H1 (cell line): ENCODE results near the gene CBLB. TPM values are rescaled to one million over a fixed set of nuclear protein-coding genes. Genes with fewer than 3 reads are reported as not detected.

Source experiments
- ATF2 ChIP-seq: IDR thresholded peaks from 2 replicates; pipeline ENCODE4 v1.6.1; 2012; ENCODE audit warnings: low read length, inconsistent platforms
- CHD7 ChIP-seq: fragments of 300-600 bp; sonication (generic); IDR thresholded peaks from 2 replicates; pipeline ENCODE4 v1.7.1; 2012; ENCODE audit warnings: low read length, moderate library complexity, mild to moderate bottlenecking, inconsistent platforms; ENCODE audit not compliant: insufficient replicate concordance
- E2F6 ChIP-seq: IDR thresholded peaks from 2 replicates; pipeline ENCODE4 v1.6.1; 2012; ENCODE audit warnings: inconsistent platforms
- POLR2AphosphoS5 ChIP-seq: IDR thresholded peaks from 2 replicates; pipeline ENCODE4 v1.6.1; 2011; ENCODE audit warnings: low read depth, low read length
- POU5F1 ChIP-seq: IDR thresholded peaks from 2 replicates; pipeline ENCODE4 v1.6.1; 2011; ENCODE audit warnings: low read depth, mild to moderate bottlenecking, low read length, moderate library complexity
- SRF ChIP-seq: IDR thresholded peaks from 2 replicates; pipeline ENCODE4 v1.6.1; 2011; ENCODE audit warnings: mild to moderate bottlenecking, low read depth, low read length, moderate library complexity
- polyA plus RNA-seq, 7 experiments: library from polyadenylated mRNA; depleted of rRNA in 3 of 7; stranded (reverse) in 5 of 7; unstranded in 2 of 7; fragments of >200 nt in 5 of 7; fragments of 200-250 nt in 2 of 7; gene quantifications; 1 replicate in 5 of 7; 2 replicates in 1 of 7; 4 replicates in 1 of 7; pipeline versions ENCODE4 v1.2.1 to v1.2.3, GENCODE V29; 2011 to 2013; ENCODE audit warnings: missing spikeins in 2 of 7, mixed read lengths in 2 of 7
- total RNA-seq: library from RNA; stranded (reverse); fragmentation: NEBNext Ultra II Directional; extraction: Animal tissue kit (Norgen Biotek cat#: 25700); gene quantifications from 2 replicates; pipeline ENCODE4 v1.2.1, GENCODE V29; 2021

CBLB gene
- total and polyA plus RNA-seq, 2 of the 8 experiments (the other 6 are each of a cell fraction or from before 2014, with no cell fraction given), result 14.5 to 26.0 TPM

GRCh38 chr3:105688821-105689220 lies 180.0 kb downstream of the CBLB start (continued):
- no peak for TF ChIP-seq CHD7
- no peak for TF ChIP-seq E2F6
- no peak for TF ChIP-seq POLR2AphosphoS5
- no peak for TF ChIP-seq POU5F1
- TF ChIP-seq ATF2, result no peak
- TF ChIP-seq SRF, result no peak
- TF ChIP-seq, all 59 proteins: peak for 0
